ENCODE measurements around the gene NT5E. TPM values are rescaled to one million over a fixed set of nuclear protein-coding genes. Genes with fewer than 3 reads are reported as not detected.

The NT5E gene
- total and polyA plus RNA-seq, 5 donors from 2014 or later: 0.62 to 13.7 (median 11.0) TPM

- no peak overlapping the region for H3K27ac ChIP-seq (ENCODE audit: insufficient read depth, low read length, poor library complexity, severe bottlenecking)
- peaks cover 0 to 6% (median 0%) of the 10 kb centered on the region in 4 donors for H3K4me1 Mint-ChIP-seq
- no peak overlapping the region for H3K4me3 Mint-ChIP-seq
- H3K9me3 Mint-ChIP-seq: peaks cover 0 to 8% (median 0%) of the 10 kb centered on the region in 7 donors
- H3K27me3 Mint-ChIP-seq: peaks cover 21% of the 10 kb centered on the region
- H3K36me3 ChIP-seq (ENCODE audit: control insufficient read depth, insufficient read depth, low read length): no peaks in the 10 kb centered on the region
- no peak for ATAC-seq (ENCODE audit: low read depth in 2 of 2)
- no peaks in the 10 kb centered on the region for H3K9me3 ChIP-seq (ENCODE audit: control insufficient read depth in 2 of 2, low read length in 2 of 2)
- no peak overlapping the region for H3K4me3 ChIP-seq (ENCODE audit: low read depth, low read length)
- H3K4me1 ChIP-seq (ENCODE audit: control insufficient read depth, insufficient read depth, low read length, poor library complexity, severe bottlenecking): no peaks in the 10 kb centered on the region
- no peaks in the 10 kb centered on the region for H3K36me3 Mint-ChIP-seq
- no peak overlapping the region for H3K27ac Mint-ChIP-seq
- no peak for DNase-seq
- H3K27me3 ChIP-seq (ENCODE audit: control insufficient read depth, insufficient read depth, low read length): peaks cover 10% of the 10 kb centered on the region
Observed at GRCh38 chr6:85416766-85417165, 33.1 kb upstream of the NT5E start.

DNA sequence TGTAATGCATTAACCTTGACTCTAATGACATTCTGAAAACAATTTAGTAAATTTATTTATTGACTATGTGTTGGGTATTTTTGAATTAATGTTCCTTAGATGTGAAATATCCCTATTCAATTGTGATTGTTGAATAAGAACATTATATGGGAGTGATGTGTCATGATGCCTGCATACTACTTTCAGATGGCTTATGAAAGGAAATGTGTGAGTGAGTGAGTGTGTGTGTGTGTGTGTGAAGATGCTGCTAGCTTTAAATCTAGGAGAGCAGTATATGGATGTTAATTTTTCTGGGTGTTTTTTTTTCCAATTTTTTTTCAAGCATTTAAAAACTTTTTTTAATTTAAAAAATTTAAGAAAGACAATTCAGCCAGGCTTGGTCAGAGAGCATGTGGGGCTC is 32.5 kb upstream of the NT5E start:
- no peak overlapping the region for H3K4me3 ChIP-seq (ENCODE audit: low read depth, low read length)
- no peaks in the 10 kb centered on the region for H3K36me3 Mint-ChIP-seq
- H3K9me3 ChIP-seq (ENCODE audit: control insufficient read depth in 2 of 2, low read length in 2 of 2): no peaks in the 10 kb centered on the region
- peaks cover 0 to 6% (median 0%) of the 10 kb centered on the region in 4 donors for H3K4me1 Mint-ChIP-seq
- no peaks in the 10 kb centered on the region for H3K36me3 ChIP-seq (ENCODE audit: control insufficient read depth, insufficient read depth, low read length)
- ATAC-seq (ENCODE audit: low read depth in 2 of 2) (no peak), DNase-seq (no peak)
- H3K27me3 ChIP-seq (ENCODE audit: control insufficient read depth, insufficient read depth, low read length): peaks cover 10% of the 10 kb centered on the region
- H3K27ac Mint-ChIP-seq: no peak overlapping the region
- no peak overlapping the region for H3K27ac ChIP-seq (ENCODE audit: insufficient read depth, low read length, poor library complexity, severe bottlenecking)
- H3K4me3 Mint-ChIP-seq: no peak overlapping the region
- H3K9me3 Mint-ChIP-seq: peaks cover 0 to 8% (median 0%) of the 10 kb centered on the region in 7 donors
- no peaks in the 10 kb centered on the region for H3K4me1 ChIP-seq (ENCODE audit: control insufficient read depth, insufficient read depth, low read length, poor library complexity, severe bottlenecking)
- H3K27me3 Mint-ChIP-seq: peaks cover 19% of the 10 kb centered on the region

- ATAC-seq (ENCODE audit: low read depth in 2 of 2) (no peak), DNase-seq (no peak)
- Mint-ChIP-seq H3K27ac (no peak overlapping the region), H3K4me1 (peaks cover 0 to 6% (median 0%) of the 10 kb centered on the region in 4 donors), H3K4me3 (peak overlapping the region in 1 of 4 donors; percentile 86), H3K9me3 (peaks cover 0 to 8% (median 0%) of the 10 kb centered on the region in 7 donors), H3K27me3 (peaks cover 12% of the 10 kb centered on the region), H3K36me3 (no peaks in the 10 kb centered on the region)
- H3K27ac ChIP-seq (ENCODE audit: insufficient read depth, low read length, poor library complexity, severe bottlenecking): no peak overlapping the region
- no peak overlapping the region for H3K4me3 ChIP-seq (ENCODE audit: low read depth, low read length)
- H3K27me3 ChIP-seq (ENCODE audit: control insufficient read depth, insufficient read depth, low read length): peaks cover 10% of the 10 kb centered on the region
- no peaks in the 10 kb centered on the region for H3K4me1 ChIP-seq (ENCODE audit: control insufficient read depth, insufficient read depth, low read length, poor library complexity, severe bottlenecking)
- no peaks in the 10 kb centered on the region for H3K36me3 ChIP-seq (ENCODE audit: control insufficient read depth, insufficient read depth, low read length)
- no peaks in the 10 kb centered on the region for H3K9me3 ChIP-seq (ENCODE audit: control insufficient read depth in 2 of 2, low read length in 2 of 2)
Observed at GRCh38 chr6:85418059-85418458, 31.8 kb upstream of the NT5E start.

DNA sequence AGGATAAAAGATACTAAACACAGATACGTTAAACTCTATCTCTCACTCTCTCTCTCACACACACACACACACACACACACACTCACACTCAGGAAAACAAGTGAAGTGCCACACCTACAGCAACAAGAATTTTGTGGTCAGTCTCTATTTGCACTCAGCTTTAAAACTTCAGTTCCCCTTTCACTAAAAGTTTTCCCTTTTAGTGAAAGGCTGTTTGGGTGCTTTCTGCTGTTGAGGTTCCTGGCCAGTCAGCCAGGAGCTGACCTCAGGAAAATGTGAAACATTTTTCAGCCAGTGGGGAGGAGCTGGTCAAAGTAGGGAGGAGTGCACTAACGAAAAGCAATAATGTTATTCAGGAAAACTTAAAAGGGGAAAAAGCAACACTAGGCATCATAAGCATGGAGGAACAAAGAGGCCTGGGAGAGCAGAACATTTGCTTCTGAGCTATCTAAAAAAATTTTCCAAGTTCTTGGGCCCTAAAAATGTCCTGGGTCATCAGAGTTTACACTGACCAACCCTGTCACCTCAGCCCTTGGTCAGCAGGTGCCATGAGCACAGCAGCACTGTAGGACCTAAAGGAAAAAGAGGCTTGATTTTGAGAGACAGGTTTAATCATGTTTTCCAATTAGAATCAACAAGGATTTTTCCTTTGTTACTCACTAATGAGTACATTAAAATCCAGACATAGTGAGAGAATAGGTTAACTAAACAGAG is 30.7 kb upstream of the NT5E start:
- Histone ChIP-seq H3K27ac (ENCODE audit: insufficient read depth, low read length, poor library complexity, severe bottlenecking) (no peak overlapping the region), H3K4me3 (ENCODE audit: low read depth, low read length) (no peak overlapping the region), H3K36me3 (ENCODE audit: control insufficient read depth, insufficient read depth, low read length) (no peaks in the 10 kb centered on the region), H3K4me1 (ENCODE audit: control insufficient read depth, insufficient read depth, low read length, poor library complexity, severe bottlenecking) (no peaks in the 10 kb centered on the region), H3K9me3 (ENCODE audit: control insufficient read depth in 2 of 2, low read length in 2 of 2) (no peaks in the 10 kb centered on the region), H3K27me3 (ENCODE audit: control insufficient read depth, insufficient read depth, low read length) (peaks cover 8% of the 10 kb centered on the region)
- H3K27me3 Mint-ChIP-seq: peaks cover 12% of the 10 kb centered on the region
- H3K4me1 Mint-ChIP-seq: peaks cover 0 to 6% (median 0%) of the 10 kb centered on the region in 4 donors
- no peak overlapping the region for H3K27ac Mint-ChIP-seq
- no peak for ATAC-seq (ENCODE audit: low read depth in 2 of 2)
- no peaks in the 10 kb centered on the region for H3K36me3 Mint-ChIP-seq
- peaks cover 0 to 8% (median 0%) of the 10 kb centered on the region in 7 donors for H3K9me3 Mint-ChIP-seq
- DNase-seq: no peak
- no peak overlapping the region for H3K4me3 Mint-ChIP-seq

DNA sequence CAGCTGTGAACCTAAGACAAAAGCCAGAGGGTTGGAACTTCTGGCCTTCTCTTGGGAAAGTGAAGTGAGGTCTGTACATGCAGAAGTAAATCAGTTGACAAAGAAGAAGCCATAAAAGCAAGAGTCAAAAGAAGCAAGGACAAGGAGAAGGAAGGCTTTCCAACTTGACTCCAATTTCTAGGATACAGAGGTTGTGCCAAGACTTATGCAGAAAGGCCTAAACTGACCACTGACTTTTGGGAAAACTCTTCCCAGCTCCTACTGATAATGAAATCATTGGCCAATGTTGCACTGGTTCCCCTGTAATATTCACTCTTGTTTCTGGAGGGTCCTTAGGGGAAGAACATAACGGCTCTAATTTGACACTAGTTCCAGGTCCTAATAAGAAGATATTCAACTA is 29.3 kb upstream of the NT5E start:
- H3K36me3 Mint-ChIP-seq: no peaks in the 10 kb centered on the region
- H3K27me3 Mint-ChIP-seq: peaks cover 17% of the 10 kb centered on the region
- H3K9me3 Mint-ChIP-seq: peaks cover 0 to 9% (median 6%) of the 10 kb centered on the region in 7 donors
- no peak overlapping the region for H3K27ac ChIP-seq (ENCODE audit: insufficient read depth, low read length, poor library complexity, severe bottlenecking)
- DNase-seq (no peak), ATAC-seq (ENCODE audit: low read depth in 2 of 2) (no peak)
- H3K9me3 ChIP-seq (ENCODE audit: control insufficient read depth in 2 of 2, low read length in 2 of 2): no peaks in the 10 kb centered on the region
- peaks cover 0 to 6% (median 0%) of the 10 kb centered on the region in 4 donors for H3K4me1 Mint-ChIP-seq
- no peak overlapping the region for H3K27ac Mint-ChIP-seq
- no peak overlapping the region for H3K4me3 ChIP-seq (ENCODE audit: low read depth, low read length)
- peaks cover 3% of the 10 kb centered on the region for H3K27me3 ChIP-seq (ENCODE audit: control insufficient read depth, insufficient read depth, low read length)
- no peaks in the 10 kb centered on the region for H3K36me3 ChIP-seq (ENCODE audit: control insufficient read depth, insufficient read depth, low read length)
- H3K4me1 ChIP-seq (ENCODE audit: control insufficient read depth, insufficient read depth, low read length, poor library complexity, severe bottlenecking): no peaks in the 10 kb centered on the region
- no peak overlapping the region for H3K4me3 Mint-ChIP-seq

DNA sequence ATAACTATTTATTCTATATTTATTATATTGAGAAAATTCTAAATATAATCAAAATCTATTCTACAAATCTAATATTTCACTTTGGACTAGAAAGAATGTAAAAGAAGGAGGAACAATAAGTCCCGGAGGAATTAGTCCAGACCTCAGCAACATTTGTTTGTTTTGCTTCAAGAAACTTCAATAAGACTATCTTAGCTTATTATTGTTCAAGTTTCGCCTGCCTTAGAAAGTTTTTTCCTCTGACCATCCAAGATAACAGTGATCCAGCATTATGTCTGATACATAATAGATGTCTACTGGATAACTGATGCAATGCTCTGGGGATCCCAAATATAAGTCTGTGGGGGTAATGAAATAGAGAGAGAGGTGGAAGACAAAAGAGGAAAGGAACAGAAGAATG is 28.7 kb upstream of the NT5E start:
- H3K4me3 ChIP-seq (ENCODE audit: low read depth, low read length): no peak overlapping the region
- Mint-ChIP-seq H3K4me1 (peaks cover 0 to 6% (median 0%) of the 10 kb centered on the region in 4 donors), H3K27me3 (peaks cover 17% of the 10 kb centered on the region), H3K36me3 (no peaks in the 10 kb centered on the region), H3K9me3 (peaks cover 0 to 13% (median 8%) of the 10 kb centered on the region in 7 donors), H3K27ac (no peak overlapping the region), H3K4me3 (no peak overlapping the region)
- ATAC-seq (ENCODE audit: low read depth in 2 of 2) (no peak), DNase-seq (no peak)
- H3K9me3 ChIP-seq (ENCODE audit: control insufficient read depth in 2 of 2, low read length in 2 of 2): no peaks in the 10 kb centered on the region
- H3K27me3 ChIP-seq (ENCODE audit: control insufficient read depth, insufficient read depth, low read length): peaks cover 3% of the 10 kb centered on the region
- H3K4me1 ChIP-seq (ENCODE audit: control insufficient read depth, insufficient read depth, low read length, poor library complexity, severe bottlenecking): no peaks in the 10 kb centered on the region
- H3K36me3 ChIP-seq (ENCODE audit: control insufficient read depth, insufficient read depth, low read length): no peaks in the 10 kb centered on the region
- H3K27ac ChIP-seq (ENCODE audit: insufficient read depth, low read length, poor library complexity, severe bottlenecking): no peak overlapping the region

- H3K9me3 ChIP-seq (ENCODE audit: control insufficient read depth in 2 of 2, low read length in 2 of 2): peaks cover 0 to 2% of the 10 kb centered on the region in 2 experiments
- H3K4me1 Mint-ChIP-seq: peaks cover 0 to 4% (median 0%) of the 10 kb centered on the region in 4 donors
- no peak overlapping the region for H3K27ac ChIP-seq (ENCODE audit: insufficient read depth, low read length, poor library complexity, severe bottlenecking)
- H3K27me3 ChIP-seq (ENCODE audit: control insufficient read depth, insufficient read depth, low read length): peaks cover 3% of the 10 kb centered on the region
- DNase-seq (no peak), ATAC-seq (ENCODE audit: low read depth in 2 of 2) (no peak)
- no peaks in the 10 kb centered on the region for H3K36me3 ChIP-seq (ENCODE audit: control insufficient read depth, insufficient read depth, low read length)
- no peaks in the 10 kb centered on the region for H3K36me3 Mint-ChIP-seq
- no peak overlapping the region for H3K4me3 Mint-ChIP-seq
- no peak overlapping the region for H3K27ac Mint-ChIP-seq
- H3K9me3 Mint-ChIP-seq: peaks cover 0 to 18% (median 6%) of the 10 kb centered on the region in 7 donors
- no peak overlapping the region for H3K4me3 ChIP-seq (ENCODE audit: low read depth, low read length)
- no peaks in the 10 kb centered on the region for H3K4me1 ChIP-seq (ENCODE audit: control insufficient read depth, insufficient read depth, low read length, poor library complexity, severe bottlenecking)
- H3K27me3 Mint-ChIP-seq: peaks cover 17% of the 10 kb centered on the region
Observed at GRCh38 chr6:85421972-85422371, 27.9 kb upstream of the NT5E start.

DNA sequence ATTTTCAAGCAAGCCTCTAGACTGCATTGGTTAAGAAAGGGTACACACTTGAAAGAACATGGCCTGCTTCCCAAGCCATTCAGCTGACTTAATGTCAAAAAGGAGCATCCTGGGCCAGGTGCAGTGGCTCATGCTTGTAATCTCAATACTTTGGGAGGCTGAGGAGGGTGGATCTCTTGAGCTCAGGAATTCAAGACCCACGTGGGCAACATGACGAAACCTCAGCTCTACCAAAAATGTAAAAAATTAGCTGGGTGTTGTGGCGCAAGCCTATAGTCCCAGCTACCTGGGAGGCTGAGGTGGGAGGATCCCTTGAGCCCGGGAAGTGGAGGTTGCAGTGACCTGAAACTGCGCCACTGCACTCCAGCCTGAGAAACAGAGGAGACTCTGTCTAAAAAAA is 26.9 kb upstream of the NT5E start:
- Histone ChIP-seq H3K4me1 (ENCODE audit: control insufficient read depth, insufficient read depth, low read length, poor library complexity, severe bottlenecking) (no peaks in the 10 kb centered on the region), H3K4me3 (ENCODE audit: low read depth, low read length) (no peak overlapping the region), H3K36me3 (ENCODE audit: control insufficient read depth, insufficient read depth, low read length) (no peaks in the 10 kb centered on the region), H3K27ac (ENCODE audit: insufficient read depth, low read length, poor library complexity, severe bottlenecking) (no peak overlapping the region), H3K27me3 (ENCODE audit: control insufficient read depth, insufficient read depth, low read length) (peaks cover 3% of the 10 kb centered on the region), H3K9me3 (ENCODE audit: control insufficient read depth in 2 of 2, low read length in 2 of 2) (peaks cover 0 to 3% of the 10 kb centered on the region in 2 experiments)
- peaks cover 22% of the 10 kb centered on the region for H3K27me3 Mint-ChIP-seq
- DNase-seq (no peak), ATAC-seq (ENCODE audit: low read depth in 2 of 2) (no peak)
- no peaks in the 10 kb centered on the region for H3K4me1 Mint-ChIP-seq
- no peak overlapping the region for H3K27ac Mint-ChIP-seq
- peaks cover 0 to 22% (median 6%) of the 10 kb centered on the region in 7 donors for H3K9me3 Mint-ChIP-seq
- no peaks in the 10 kb centered on the region for H3K36me3 Mint-ChIP-seq
- H3K4me3 Mint-ChIP-seq: no peak overlapping the region

Measured in CD4-positive, CD25-positive, alpha-beta regulatory T cell (primary cell).